ENCODE measurements around the gene NEURL2. TPM values are rescaled to one million over a fixed set of nuclear protein-coding genes. Genes with fewer than 3 reads are reported as not detected.

NEURL2 gene
- total and polyA plus RNA-seq, 2 experiments from 2014 or later: 4.6 to 10.9 TPM

GRCh38 chr20:45918779-45919537 lies 27.9 kb upstream of the NEURL2 start (continued):
- TF ChIP-seq REST (IDR thresholded peaks at IDR 0.05; ENCODE audit: unreplicated experiment): no peak

GRCh38 chr20:45918182-45918737 lies 27.3 kb upstream of the NEURL2 start:
- no peak for DNase-seq (ENCODE audit: low spot score)
- Mint-ChIP-seq H3K27me3 (ENCODE audit: insufficient read depth, low read depth, poor library complexity) (peaks cover 7% of the 10 kb centered on the region), H3K4me1 (peaks cover 10% of the 10 kb centered on the region), H3K4me3 (no peak overlapping the region), H3K36me3 (ENCODE audit: low read depth) (no peaks in the 10 kb centered on the region), H3K27ac (no peak overlapping the region), H3K9me3 (no peaks in the 10 kb centered on the region)
- Histone ChIP-seq H3K27me3 (ENCODE audit: insufficient read depth) (no peaks in the 10 kb centered on the region), H4K20me1 (replicated peaks; ENCODE audit: insufficient read depth) (no peaks in the 10 kb centered on the region), H3F3A (replicated peaks; ENCODE audit: low read depth) (no peaks in the 10 kb centered on the region), H3K36me3 (ENCODE audit: insufficient read depth) (no peaks in the 10 kb centered on the region), H3K4me1 (ENCODE audit: insufficient read depth) (no peaks in the 10 kb centered on the region), H3K27ac (ENCODE audit: low read depth) (no peak overlapping the region), H3K4me3 (no peak overlapping the region), H3K9me2 (ENCODE audit: insufficient read depth) (no peaks in the 10 kb centered on the region), H3K79me2 (replicated peaks; ENCODE audit: insufficient read depth) (no peaks in the 10 kb centered on the region), H3K4me2 (no peak overlapping the region), H2AFZ (no peak overlapping the region)
- no peak for ATAC-seq
- TF ChIP-seq STAT1 (IDR thresholded peaks at IDR 0.05; ENCODE audit: unreplicated experiment) (no peak), ZNF331 (CRISPR knock-in tag; IDR thresholded peaks at IDR 0.05; ENCODE audit: low read depth) (no peak), ETS1 (IDR thresholded peaks at IDR 0.05) (no peak), CTCF (conservative IDR thresholded peaks at IDR 0.05; ENCODE audit: low read depth in 2 of 2) (no peak), EZH2phosphoT487 (IDR thresholded peaks at IDR 0.05; ENCODE audit: unreplicated experiment) (no peak), EZH2 (IDR thresholded peaks at IDR 0.05; ENCODE audit: low read depth, unreplicated experiment) (no peak), ZNF462 (CRISPR knock-in tag; IDR thresholded peaks at IDR 0.05) (no peak), CREB1 (CRISPR knock-in tag; IDR thresholded peaks at IDR 0.05; ENCODE audit: low read depth) (no peak), JUNB (IDR thresholded peaks at IDR 0.05; ENCODE audit: unreplicated experiment) (no peak), NANOG (IDR thresholded peaks at IDR 0.05; ENCODE audit: borderline replicate concordance) (no peak), POLR2AphosphoS5 (IDR thresholded peaks at IDR 0.05; ENCODE audit: low read depth) (no peak)

Data from GM23338 (cell line).